Middle frontal gyrus (tissue), 1 donor: ENCODE data around the gene SLC25A1.

ENCODE experiments used
- DNase-seq: peaks from one replicate; pipeline ENCODE4 v3.0.0-alpha.2; 2015; ENCODE audit warnings: low spot score; ENCODE audit errors: extremely low spot score

The SLC25A1 gene

GRCh38 chr22:19178657-19179496, at the start of gene SLC25A1:
TSS of gene SLC25A1 (minus strand) at chr22:19178736. CDS start at chr22:19178673, 63 bp downstream.
- peak; percentile 91 for DNase-seq

DNA sequence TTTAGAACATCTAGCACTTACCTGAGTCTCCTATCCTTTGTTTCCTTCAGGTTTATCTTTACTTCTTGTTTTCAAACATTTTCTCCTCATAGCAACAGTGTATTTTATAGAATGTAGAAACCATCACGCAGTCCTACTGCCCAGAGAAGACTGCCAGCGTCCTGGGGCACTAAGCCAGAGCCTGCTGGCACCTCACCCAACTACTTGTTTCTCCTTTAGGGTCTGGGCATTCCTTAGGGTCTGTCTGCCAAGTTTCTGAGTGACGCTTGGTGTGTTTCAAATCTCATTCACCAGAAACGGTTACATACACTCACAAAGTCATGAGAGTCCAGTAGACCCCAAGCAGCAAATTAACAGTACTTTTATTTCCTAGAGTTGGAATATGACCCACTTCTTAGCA, 49.6 kb upstream of the SLC25A1 start:
- no peak for DNase-seq

GRCh38 chr22:19226428-19226827, 47.9 kb upstream of the SLC25A1 start:
- no peak for DNase-seq

- no peak for DNase-seq
Measured at GRCh38 chr22:19225560-19225959, 47.0 kb upstream of the SLC25A1 start.

DNA sequence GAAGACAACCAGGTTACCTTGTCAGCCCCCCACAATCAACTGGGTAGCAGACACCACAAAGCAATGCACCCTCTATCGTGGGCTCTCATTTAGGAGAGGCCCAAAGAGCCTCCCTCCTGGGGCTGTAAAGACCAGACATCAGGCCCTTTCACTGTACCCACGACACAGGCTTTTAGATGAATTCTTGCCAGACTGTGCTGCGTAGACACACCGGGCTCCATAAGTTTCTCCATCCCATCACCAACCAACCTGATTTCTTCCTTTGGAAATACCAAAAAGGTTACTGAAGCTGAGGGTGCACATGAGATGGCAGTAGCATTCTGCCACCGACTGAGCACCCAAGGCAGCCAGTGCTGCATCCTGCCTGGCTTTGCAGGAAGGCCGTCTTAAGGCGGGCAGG, 46.4 kb upstream of the SLC25A1 start:
- DNase-seq = no peak

- no peak for DNase-seq
Measured at GRCh38 chr22:19224557-19224956, 46.0 kb upstream of the SLC25A1 start.

GRCh38 chr22:19223617-19224016, 45.1 kb upstream of the SLC25A1 start:
- DNase-seq = no peak

DNA sequence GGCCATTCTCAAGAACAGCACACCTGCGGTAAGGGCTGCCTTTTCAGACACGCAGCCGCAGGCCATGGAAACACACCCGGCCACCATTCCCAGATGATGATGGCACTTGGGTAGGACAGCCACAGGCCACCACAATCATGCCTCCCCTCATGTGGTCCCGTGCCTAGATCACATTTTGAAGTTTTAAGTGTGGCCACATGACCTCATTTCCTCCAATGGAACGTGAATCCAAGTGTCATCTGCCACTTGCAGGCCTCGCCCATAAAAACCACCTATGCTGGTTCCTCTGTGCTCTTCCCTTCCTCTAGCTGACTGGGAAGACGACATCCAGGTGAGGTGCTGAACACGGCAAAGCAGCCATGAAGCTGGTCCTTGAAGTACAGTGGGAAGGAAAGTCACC, 44.6 kb upstream of the SLC25A1 start:
- no peak for DNase-seq

GRCh38 chr22:19222242-19223005, 43.9 kb upstream of the SLC25A1 start:
- no peak for DNase-seq

DNA sequence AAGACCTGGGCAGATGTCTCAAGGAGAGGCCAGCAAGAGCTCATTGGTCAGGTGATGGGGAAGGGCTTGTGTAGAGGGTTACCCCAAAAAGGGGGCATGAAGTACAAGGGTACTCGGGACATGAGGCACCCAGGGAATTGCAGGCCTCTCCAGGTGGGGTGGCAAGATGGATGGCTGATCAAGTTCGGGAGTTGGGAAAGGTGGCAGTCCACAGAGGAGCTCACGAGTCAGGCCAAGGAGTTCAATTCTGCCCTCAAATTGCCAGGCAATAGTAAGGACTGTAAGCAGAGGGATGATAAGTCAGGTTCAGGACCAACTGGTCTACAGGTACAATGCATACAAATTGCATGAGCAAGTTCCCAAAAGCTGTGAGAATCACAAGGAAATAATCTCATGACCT, 42.3 kb upstream of the SLC25A1 start:
- no peak for DNase-seq

DNA sequence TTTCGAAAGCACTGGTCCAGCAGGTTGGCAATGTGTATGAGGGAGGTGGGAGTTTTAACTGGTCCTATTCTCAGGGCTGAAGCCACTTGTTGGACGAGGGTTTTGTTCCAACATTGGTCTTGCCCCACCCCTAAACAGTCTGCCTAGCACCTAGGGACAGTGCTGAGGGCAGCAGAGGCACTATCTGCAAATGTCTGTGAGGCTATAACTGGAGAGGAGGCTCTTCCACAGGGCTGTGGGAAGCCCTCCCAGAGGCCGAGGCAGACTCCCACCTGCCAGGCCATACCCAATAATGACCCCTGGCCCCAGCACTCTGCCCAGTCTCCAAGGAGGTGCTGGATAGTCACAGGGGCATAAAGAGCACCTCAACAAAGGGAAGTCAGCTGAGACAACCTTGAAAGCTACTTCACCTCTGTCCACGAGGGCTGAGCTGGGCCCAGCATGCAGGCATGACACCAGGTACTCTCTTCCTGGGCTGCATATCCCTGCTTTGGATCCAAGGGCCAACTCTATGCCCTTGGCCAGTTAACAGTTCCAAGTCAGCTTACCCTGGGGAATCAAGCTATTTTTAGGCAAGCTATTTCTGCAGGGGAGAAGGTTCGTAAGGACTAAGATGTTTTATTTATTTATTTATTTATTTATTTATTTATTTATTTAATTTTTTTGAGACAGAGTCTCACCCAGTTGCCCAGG, 40.2 kb upstream of the SLC25A1 start:
- no peak for DNase-seq

DNA sequence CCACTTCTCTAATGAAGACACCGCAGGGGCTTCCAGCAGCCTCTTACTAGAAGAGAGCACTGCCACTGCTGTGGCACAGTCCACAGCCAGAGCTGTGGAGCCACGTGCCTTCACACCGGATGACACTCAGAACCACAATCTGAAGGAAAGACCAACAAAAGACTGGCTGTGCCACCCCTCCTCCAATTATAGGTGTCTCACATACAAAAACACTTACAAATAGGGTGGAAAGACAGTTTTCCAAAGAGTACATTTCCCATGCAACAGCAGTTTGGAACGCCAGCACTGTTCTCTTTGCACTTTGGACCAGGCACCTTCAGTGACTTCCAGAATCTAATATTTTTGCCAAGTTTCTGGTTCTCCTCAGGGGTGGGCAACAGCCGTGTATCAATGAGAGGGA, 38.0 kb upstream of the SLC25A1 start:
- DNase-seq = no peak

GRCh38 chr22:19215360-19215759, 36.8 kb upstream of the SLC25A1 start:
- DNase-seq = no peak

DNA sequence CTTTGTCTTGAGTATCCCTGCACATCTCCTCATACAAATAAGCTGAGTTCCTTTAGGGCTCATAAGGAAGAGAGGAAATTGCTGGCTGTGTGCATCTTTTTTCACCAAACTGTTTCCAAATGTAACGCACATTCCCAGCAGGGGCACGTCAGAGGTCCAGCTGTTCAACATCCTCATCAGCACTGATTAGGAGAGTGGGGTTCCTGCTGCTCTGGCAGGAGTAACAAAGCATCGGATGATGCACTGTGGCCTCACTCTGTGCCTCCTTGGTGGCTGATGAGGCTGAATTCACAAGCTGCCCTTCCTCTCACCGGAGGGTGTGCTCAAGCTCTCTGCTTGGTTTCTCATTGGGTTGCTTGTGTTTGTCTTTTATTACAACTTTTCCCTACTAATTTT, 35.5 kb upstream of the SLC25A1 start:
- no peak for DNase-seq

DNA sequence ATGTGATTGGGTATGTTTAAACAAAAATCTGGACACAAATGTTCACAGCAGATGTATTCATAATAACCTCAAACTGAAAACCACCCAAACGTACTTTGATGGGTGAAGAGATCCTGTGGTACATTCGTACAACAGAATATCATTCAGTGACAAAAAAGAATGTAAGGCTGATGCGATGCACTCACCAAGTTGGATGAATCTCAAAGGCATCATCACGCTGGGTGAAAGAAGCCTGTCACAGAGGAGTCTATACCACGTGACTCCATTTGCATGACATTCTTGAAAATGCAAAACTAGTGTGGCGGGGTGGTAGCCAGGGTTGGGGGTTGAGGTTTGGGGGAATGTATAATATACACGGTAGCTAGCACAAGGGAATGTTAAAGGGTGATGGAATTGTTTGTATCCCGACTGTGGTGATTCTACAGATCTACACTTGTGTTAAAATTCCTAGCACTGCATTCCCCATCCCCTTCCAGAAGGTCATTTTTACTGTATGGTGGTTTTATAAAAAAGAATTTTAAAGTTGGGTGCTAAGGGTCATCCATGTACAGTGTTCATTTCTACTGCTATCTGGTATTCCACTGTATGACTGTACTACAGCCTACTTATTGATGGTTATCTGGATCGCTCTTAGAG, 35.0 kb upstream of the SLC25A1 start:
- DNase-seq = no peak

- DNase-seq = no peak
Measured at GRCh38 chr22:19213001-19213400, 34.5 kb upstream of the SLC25A1 start.

DNA sequence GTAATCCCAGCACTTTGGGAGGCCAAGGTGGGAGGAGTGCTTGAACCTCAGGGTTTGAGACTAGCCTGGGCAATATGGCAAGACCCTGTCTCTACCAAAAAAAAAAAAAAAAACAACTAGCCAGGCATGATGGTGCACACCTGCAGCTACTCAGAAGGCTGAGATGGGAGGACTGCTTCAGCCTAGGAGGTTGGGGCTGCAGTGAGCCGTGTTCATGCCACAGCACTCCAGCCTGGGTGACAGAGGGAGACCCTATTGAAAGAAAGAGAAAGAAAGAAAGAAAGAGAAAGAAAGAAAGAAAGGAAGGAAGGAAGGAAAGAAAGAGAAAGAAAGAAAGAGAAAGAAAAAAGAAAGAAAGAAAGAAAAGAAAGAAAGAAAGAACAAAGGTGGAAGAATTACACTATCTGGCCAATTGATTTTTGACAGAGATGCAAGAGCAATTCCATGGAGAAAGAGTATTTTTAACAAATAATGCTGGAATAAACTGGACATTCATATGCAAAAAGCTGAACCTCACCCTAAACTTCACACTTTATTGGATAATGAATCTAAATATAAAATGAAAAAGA, 33.9 kb upstream of the SLC25A1 start:
- DNase-seq = no peak

- DNase-seq = no peak
Measured at GRCh38 chr22:19210188-19210587, 31.7 kb upstream of the SLC25A1 start.

DNA sequence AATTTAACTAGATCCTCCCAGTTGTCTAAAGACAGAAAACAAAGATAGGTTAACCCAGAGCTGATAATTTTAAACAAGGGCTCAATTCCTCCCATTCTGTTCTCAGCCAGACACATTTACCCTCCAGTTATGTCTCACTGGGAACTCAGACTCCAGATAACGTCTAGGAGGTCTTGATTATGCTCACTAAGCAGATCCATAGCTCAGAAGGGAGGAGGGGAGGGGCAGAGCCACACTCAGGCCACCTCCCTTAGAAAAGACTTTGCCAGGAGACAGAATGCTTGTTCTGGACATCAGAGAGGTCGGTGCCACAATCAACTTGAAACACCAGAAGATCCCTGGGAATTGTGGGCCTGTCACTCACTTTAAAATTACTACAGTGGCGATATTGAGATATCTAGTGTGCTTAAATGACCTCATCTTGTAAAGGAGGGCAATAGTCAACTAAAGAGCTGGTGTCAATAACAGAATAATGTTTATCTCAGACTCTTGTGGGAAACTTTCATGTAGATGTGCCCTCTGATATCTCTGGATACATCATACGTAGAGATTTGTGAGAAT, 29.8 kb upstream of the SLC25A1 start:
- DNase-seq = no peak

DNA sequence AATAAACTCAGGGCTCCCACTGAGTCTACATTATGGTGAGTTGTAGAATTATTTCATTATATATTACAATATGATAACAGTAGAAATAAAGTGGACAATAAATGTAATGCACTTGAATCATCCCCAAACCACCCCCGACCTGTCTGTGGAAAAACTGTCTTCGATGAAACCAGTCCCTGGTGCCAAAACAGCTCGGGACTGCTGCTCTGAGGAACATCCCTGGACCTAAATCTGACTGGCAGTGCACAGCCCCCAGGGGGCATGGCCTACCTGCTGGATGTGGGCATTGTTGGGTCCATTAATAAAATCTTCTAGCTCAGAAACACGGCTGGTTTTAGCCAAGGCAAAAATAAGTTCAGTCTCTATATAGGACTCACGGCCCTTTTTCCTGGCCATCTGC, 29.3 kb upstream of the SLC25A1 start:
- no peak for DNase-seq

DNA sequence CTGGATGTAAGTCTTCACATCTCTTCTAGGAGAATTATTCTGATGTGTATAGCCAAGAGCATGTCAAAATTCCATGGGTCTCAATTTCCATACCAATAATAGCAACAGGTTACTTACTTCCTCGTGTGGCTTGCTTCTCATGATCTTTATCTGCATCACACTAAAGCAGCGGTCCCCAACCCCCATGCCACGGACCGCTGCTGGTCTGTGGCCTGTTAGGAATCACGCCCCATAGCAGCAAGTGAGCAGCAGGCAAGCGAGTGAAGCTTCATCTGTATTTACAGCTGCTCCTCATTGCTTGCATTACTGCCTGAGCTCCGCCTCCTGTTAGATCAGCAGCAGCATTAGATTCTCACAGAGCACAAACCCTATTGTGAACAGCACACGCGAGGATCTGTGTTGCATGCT, 28.9 kb upstream of the SLC25A1 start:
- no peak for DNase-seq
